ENCODE measurements around the gene NFX1.
"Not testable (repeated sequence)": the region's sequence is repeated elsewhere in the genome, so short reads cannot be mapped to it uniquely, and the experiment has no call there.

Gene NFX1

DNA sequence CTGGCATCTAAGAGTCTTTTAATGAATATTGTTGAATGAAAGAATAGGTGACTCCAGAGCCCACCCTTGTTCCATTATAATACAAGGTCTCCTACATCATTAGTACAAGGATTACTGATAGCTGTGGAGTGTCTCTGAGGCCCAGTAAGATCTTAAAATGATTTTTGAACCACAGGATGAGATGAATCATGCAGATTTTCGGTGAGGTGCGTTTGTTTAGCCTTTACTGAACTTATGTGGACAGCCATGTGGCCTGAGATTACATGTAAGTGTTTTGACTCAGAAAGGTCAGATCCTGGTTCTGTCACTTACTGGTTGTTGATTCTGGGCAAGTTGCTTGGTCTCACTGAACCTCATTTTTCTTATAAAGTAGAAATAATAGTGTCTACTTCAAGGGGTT lies 21.6 kb downstream of the NFX1 start:
- no peak for DNase-seq

DNA sequence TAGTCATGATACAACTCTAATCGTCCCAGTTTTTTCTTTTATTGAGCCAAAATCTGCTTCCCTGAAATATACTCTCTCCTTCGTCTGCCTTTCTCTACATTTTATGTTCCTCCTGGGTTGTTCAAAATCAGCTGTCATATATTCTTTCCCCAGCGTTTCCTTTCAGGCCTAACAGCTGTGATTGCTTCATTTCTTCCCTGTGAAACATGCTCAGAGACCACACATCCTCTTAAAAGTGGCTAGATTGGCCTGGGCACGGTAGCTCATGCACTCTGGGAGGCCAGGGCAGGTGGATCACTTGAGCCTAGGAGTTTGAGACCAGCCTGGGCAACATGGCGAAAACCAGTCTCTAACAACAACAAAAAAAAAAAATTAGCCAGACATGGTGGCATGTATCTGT lies 25.1 kb downstream of the NFX1 start:
- DNase-seq = no peak

DNA sequence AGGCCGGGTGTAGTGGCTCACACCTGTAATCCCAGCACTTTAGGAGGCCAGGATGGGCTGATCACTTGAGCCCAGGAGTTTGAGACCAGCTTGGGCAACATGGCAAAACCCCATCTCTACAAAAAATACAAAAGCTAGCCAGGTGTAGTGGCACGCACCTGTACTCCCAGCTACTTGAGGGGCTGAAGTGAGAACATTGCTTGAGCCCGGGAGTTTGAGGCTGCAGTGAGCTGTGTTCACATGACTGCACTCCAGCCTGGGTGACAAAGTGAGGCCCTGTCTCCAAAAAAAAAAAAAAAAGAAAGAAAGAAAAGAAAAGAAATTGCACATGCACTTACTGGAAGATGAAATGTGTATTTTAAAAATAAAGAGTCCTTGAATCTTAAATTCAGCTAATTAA lies 26.8 kb downstream of the NFX1 start:
- not testable (repeated sequence) for DNase-seq

DNA sequence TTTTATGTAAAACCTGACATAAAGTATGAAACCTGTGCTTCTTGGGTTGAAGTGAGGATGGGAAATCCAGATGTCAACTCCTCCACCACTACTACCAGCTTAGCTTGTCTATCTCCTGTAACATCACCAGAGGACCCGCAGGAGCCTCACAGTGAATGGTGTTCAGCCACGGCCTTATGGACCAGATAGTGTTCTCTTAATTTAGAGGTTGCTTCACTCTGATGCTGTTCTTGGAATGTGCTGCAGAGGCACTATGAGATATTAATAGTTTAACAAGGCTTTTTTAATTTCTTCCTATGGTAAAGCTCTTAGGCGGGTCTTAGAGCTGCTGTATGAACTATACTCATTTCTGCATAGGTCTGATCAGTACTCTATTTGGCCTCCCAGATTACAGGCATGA lies 27.9 kb downstream of the NFX1 start:
- no peak for DNase-seq

DNA sequence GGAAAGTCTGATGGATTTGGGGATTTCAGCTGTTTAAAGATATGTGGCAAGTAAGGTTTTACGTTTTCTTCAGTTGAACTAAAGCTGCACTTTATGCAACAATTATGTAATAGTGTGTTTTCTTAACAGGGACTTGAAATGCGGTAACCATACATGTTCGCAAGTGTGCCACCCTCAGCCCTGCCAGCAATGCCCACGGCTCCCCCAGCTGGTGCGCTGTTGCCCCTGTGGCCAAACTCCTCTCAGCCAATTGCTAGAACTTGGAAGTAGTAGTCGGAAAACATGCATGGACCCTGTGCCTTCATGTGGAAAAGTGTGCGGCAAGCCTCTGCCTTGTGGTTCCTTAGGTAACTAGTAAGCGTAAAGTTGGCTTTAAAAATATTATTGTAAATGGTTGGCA lies 28.5 kb downstream of the NFX1 start:
- no peak for DNase-seq

DNA sequence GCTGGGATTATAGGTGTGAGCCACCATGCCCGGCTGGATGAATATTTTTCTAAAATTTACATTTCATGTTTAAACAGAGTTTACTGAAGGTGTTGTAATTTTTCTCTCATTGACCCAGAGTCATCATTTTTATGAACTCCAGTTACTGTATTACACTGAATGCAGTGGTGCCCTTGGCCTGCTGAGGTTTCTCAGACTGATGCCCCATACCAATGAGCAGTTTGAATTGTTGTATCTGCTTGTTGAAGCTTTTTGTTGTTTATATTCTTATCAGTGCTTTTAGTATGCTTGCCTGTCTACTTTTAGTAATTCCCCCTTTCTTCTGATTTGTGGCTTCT lies 29.9 kb downstream of the NFX1 start:
- no peak for DNase-seq

DNA sequence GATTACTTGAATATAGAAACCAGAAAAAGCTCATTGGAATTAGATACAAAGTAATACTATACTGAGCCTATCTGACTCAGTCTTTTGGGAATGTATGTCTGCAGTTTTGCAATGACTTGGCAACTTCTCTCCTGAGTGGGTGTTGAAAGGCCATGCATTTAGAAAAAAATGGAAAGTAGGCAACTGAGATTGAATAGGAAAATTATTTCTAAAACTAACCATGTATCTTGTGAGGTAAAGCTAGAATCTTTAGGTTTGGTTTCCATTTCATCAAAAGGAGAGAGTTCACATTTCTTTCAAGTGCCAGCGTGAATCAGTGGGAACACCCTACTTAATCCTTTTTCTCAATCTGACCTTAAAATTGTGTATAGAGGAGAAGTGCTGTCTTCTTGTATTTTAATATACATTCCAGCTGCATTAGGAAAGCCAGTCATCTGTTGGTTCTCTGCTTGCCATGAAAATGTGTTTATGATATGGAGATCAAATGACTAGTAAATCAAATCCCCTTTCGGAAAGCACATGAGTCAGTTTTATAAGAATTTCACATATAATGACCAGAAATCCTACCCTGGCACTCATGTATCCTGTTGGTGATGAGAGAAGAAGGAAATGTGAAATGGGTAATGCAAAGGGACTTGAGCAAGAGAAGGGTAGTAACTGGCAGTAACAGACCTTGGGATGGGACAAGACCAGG lies 30.4 kb downstream of the NFX1 start:
- DNase-seq = no peak

DNA sequence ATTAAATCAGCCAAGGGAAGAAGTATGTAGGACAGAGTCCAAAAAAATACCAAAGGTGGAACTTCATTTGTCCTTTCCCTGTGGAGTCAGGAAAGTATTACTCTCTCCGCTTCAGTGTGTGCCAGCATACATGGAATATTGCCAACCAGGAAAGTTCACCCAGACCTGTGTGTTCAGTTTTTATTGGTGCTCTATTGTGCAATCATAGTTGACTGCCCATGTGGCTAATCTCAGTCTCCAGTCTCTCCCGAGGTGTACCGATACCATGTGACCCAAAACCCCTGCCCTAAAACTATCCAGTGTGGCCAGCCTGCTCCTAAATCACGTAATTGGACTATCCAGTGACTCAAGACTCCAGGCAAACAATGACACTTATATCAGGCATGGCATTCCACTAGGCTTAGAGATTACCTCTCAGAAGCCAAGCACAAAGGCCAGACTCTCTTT lies 38.8 kb downstream of the NFX1 start:
- no peak for DNase-seq

DNA sequence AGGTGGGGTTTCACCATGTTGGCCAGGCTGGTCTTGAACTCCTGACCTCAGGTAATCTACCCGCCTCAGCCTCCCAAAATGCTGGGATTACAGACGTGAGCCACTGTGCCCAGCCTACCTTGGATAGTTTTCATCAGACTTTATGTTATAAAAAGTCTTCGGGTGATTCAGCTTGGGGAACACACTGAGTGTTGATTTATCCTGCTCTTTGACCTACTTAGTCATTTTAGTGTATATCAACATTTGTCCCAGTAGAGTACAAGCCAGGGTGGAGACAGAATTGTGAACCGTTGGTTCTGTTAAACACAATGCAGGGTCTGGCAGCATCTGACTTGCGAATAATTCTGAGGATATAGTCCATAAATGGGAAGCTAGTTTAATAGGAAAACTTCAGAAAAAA lies 39.7 kb downstream of the NFX1 start:
- DNase-seq = no peak

DNA sequence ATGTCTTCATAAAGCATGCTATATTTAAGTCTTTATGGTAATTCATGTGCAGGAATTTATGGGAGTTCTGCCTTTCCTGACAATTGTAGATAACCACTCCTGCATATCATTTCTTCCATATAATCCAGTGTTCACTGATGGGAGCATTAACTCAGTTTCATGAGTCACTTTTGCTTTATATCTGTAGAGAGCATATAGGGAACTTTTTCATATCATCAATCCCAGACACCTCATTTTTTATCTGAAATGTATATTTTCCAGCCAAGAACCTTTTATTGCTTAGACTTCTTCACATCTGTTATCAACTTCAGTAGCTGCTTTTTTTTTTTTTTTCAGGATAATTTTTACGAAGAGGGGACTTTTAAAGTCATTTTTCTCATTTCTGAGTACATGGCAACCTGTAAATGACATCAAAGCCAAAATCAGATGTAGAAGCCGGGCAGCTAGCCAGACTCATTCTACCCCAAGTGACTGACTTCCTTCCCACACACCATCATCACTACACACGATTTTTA lies 41.1 kb downstream of the NFX1 start:
- DNase-seq = no peak

DNA sequence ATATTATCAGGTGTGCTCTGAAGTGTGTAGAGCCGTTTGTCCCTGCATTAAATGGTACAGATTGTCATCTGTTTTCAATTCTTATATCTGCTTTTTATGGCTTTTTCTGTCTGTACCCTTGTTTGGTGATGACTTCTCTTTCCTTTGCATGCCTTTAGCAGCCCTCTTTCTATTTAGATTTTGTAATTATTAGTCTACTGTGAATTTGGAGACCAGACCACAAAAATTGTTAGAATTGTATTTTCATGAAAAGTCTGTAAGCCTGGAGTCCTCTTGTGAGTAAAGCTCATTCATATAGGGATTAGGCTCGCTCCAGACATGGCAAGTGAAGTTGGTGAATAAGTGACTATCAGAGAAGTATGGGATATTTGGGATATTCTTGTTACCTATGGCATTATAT lies 41.7 kb downstream of the NFX1 start:
- no peak for DNase-seq

DNA sequence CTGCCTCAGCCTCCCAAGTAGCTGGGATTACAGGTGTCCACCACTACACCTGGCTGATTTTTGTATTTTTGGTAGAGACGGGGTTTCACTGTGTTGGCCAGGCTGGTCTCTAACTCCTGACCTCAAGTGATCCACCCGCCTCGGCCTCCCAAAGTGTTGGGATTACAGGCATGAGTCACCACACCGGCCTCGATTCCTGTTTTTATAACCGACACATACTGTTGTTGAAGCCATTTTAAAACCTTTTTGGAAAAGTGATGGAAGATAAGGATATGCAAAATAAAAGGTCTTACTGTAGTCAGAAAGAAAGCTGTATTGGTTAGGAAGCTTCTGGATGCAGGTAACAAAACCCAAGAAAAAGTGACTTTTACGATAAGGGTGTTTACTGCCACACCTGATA lies 42.6 kb downstream of the NFX1 start:
- not testable (repeated sequence) for DNase-seq

DNA sequence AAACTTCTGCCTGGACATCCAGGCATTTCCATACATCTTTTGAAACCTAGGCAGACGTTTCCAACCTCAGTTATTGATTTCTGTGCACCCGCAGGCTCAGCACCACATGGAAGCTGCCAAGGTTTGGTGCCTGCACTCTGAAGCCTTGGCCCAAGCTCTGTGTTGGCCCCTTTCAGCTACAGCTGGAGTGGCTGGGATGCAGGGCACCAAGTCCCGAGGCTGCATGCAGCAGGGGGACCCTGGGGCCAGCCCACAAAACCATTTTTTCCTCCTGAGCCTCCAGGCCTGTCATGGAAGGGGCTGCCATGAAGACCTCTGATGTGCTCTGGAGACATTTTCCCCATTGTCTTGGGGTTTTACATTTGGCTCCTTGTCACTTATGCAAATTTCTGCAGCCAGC lies 49.9 kb downstream of the NFX1 start:
- DNase-seq = no peak

DNA sequence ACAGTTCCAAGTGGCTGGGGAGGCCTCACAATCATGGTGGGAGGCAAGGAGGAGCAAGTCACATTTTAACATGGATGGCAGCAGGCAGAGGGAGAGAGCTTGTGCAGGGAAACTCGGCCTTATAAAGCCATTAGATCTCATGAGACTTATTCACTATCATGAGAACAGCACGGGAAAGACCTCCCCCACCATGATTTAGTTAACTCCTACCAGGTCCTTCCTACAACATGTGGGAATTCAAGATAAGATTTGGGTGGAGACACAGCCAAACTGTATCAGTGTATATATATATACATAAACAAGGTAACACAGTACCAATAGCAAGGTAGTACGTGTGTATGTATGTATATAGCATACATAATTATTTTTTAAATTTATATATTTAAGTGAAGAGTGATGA lies 50.9 kb downstream of the NFX1 start:
- DNase-seq = no peak

DNA sequence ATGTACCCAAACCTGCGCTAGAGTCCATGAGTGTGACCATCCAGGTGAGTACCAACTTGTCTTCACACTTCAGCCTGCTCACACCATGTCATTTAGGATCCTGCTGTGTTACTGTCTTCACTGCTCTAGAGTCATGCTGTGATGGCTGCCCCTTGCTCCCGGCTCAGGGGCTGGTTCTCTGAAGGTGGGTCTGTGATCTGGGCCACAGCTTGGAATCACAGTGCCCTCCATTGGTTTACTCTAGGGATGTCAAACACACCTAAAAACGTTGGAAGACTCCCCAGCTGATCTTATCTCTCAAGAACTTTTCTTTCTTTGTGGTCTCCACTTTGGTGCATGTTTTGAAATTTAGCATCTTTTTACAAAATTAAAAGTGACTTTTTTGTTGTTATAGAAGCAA lies 53.8 kb downstream of the NFX1 start:
- DNase-seq = no peak

DNA sequence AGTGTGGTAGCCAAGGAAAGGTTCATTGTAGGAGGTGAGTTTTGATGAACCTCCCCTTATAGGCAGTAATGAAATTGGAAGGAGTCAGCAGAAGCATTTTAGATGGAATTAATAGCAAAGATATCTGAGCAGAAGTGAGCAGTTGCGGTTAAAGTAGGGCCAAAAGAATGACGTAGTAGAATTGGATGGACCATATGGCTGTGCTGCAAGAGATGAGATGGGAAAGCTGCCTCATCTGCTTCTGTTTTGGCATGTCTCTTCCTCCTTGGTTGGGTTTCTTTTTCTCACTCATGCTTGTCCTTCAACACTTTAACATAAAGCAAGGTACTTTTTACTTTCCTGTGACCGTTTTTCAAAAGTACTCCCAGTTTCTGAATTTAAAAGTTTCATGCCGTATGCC lies 56.2 kb downstream of the NFX1 start:
- no peak for DNase-seq

DNA sequence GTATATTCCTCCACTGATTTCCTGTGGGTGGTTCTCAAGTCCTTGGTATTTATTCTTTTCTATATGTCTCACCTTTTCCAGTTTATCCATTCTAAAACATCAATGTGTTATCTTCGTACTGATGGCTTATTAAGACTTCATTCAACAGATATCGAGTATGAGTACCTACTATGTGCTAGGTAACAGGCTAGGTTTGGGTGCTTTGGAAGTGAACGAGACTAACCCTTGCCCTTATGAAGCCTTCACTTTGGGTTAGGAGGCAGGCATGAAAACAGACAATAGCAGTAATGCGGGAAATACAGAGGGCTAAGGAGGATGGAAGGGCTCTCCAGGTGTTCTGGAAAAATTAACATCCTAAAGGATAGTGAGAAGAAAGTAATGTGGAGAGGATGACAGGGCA lies 58.7 kb downstream of the NFX1 start:
- no peak for DNase-seq

DNA sequence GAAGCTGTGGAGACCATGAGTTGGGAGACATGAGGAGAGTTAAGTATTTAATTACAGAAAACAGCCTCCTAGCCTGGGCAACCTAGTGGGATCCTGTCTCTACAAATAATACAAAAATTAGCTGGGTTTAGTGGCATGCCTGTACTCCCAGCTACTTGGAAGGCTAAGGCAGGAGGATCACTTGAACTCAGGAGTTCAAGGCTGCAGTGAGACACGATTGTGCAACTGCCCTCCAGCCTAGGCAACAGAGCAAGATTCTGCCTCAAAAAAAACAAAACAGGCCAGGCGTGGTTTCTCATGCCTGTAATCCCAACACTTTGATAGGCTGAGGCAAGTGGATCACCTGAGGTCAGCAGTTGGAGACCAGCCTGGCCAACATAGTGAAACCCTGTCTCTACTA lies 59.4 kb downstream of the NFX1 start:
- no peak for DNase-seq

DNA sequence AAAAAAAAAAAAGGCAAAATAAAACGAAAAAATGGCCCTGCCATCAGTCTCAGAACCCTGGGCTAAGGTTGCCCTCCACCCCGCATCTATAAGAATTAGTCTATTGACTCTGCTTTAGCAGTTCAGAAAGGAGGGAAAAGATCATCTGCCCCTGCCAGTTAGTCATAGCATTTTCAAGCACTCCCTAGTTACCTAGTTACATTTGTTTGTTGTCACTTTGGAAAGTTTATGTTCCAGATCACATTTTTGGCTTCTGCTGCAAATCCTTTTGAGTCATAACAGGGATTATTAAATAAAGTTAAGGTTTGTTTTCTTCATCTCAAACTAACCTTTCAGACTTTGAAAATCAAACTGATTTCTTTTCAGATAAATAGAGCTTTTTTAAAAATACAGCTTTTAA lies 60.0 kb downstream of the NFX1 start:
- DNase-seq = no peak

DNA sequence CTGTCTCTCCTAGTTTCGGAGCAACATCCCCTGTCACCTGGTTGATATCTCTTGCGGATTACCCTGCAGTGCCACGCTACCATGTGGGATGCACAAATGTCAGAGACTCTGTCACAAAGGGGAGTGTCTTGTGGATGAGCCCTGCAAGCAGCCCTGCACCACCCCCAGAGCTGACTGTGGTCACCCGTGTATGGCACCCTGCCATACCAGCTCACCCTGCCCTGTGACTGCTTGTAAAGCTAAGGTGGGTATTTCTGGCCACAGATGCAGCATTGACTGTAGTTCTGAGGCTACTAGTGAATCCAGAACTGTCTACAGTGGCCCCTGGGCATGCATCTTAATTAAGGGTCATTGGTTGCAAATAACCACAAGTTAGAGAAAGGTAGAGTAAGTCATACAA lies 61.2 kb downstream of the NFX1 start:
- DNase-seq = no peak

DNA sequence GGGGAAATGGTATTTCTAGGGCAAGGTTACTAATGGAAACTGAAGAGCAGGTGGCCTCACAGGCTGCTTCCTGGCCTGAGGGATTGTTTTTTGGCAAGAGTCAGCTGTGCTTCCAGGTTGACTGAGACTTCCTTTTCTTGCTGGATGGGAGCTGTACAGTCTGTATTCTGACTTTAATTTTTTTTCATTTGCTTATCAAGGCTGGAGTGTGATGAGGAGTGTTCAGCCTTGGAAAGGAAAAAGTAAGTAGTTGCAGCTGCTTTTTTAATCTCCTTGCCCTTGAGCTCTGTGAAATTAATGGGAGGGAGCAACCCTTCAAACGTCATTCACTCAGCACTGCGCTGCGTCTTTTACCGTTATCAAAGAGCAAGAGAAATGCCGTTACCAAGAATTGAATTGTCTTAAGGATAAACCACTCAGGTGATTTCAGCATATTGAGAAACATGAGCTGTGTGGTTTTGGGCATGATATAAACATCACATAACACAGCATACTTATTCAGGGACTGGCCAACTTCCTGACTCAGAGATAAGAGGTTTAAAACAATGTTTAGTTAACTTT lies 64.4 kb downstream of the NFX1 start:
- no peak for DNase-seq

DNA sequence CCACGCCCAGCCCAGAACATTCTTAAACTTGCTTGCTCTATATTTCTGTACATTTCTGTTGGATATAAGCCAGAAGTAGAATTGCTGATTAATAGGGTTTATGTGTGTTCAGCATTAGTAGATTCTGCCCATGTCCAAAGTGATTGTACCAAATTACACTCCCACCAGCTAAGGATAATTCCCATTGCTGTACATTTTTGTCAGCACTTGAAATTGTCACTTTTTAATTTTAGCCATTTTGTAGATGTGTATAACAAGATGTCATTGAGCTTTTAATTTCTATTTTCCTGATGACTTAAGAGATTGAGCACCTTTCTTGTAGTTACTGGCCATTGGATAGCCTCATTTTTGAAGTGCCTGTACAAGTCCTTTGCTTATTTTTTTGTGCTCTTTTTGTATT lies 65.6 kb downstream of the NFX1 start:
- DNase-seq = no peak

DNA sequence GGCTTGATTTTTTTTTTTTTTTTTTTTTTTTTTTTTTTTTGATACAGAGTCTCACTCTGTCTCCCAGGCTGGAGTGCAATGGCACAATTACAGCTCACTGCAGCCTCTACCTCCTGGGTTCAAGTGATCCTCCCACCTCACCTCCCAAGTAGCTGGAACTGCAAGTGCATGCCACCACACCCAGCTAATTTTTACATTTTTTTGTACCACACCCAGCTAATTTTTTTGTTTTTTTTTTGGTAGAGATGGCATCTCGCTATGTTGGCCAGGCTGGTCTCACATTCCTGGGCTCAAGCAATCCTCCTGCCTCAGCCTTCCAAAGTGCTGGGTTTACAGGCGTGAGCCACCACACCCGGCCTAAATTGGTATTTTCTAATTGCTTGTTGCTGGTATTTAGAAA lies 68.3 kb downstream of the NFX1 start:
- not testable (repeated sequence) for DNase-seq

DNA sequence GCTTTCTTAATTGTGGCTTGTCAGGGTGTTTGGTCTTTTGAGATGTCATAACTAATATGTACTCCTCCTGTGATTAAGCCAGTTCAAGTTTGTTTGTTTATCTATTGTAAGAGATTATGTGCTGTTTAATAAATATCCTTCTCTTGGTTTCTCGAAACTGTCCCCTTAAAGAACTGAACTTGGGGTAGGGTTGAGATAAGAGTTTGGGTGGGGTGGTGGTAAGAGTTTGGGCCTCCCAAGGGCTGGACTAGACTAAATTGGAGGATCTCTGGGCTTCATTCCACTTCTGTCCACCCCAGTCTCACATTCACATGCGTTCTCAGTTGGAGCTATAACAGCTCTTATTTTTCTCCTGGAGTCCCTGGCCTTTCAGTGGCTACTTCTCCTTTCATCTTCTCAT lies 73.8 kb downstream of the NFX1 start:
- no peak for DNase-seq

DNA sequence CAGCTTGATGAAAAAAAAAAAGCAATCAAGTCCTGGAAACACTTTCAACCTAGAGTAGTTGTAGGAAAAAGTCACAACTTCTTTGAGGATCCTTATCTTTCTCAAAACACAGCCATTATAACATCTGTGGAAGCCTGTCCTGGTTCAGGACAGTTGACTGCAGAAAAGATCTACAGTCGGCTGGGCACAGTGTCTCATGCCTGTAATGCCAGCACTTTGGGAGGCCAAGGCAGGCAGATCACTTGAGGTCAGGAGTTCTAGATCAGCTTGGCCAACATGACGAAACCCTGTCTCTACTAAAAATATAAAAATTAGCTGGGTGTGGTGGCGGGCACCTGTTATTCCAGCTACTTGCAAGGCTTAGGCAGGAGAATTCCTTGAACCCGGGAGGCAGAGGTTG lies 74.5 kb downstream of the NFX1 start:
- not testable (repeated sequence) for DNase-seq
